ENCODE measurements around the gene LATS2.

DNA sequence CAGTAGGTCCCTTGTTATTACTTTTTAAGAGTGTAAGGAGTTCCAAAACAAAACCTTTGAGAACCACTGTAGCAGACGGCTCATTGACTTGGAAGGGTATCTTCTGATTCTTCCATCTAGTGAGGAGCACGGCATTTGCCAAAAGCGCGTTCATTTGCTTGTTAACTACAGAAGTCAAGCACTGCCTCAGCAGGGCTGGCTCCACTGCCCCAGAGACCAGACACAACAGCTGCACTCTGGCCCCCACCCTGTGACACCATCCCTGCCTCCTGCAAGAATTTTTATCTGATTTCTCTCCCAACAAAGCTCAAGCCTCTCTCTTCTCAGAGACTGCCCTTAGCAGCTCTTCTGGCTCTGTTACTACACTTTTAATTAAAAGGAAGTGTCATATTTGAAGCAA is 138.1 kb downstream of the LATS2 start:
- TF ChIP-seq, protein P1, sequence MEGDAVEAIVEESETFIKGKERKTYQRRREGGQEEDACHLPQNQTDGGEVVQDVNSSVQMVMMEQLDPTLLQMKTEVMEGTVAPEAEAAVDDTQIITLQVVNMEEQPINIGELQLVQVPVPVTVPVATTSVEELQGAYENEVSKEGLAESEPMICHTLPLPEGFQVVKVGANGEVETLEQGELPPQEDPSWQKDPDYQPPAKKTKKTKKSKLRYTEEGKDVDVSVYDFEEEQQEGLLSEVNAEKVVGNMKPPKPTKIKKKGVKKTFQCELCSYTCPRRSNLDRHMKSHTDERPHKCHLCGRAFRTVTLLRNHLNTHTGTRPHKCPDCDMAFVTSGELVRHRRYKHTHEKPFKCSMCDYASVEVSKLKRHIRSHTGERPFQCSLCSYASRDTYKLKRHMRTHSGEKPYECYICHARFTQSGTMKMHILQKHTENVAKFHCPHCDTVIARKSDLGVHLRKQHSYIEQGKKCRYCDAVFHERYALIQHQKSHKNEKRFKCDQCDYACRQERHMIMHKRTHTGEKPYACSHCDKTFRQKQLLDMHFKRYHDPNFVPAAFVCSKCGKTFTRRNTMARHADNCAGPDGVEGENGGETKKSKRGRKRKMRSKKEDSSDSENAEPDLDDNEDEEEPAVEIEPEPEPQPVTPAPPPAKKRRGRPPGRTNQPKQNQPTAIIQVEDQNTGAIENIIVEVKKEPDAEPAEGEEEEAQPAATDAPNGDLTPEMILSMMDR (IDR thresholded peaks at IDR 0.05) = no peak
- TF ChIP-seq POLR2A (IDR thresholded peaks at IDR 0.05; ENCODE audit: low read depth) = no peak

Measured in esophagus muscularis mucosa (tissue), 3 donors.